Gastroesophageal sphincter (tissue), 3 donors: ENCODE results near the gene PLAAT5.

Source experiments
- CTCF ChIP-seq, 4 experiments: fragments of 200-600 bp in 2 of 4; fragments of 450-650 bp in 2 of 4; sonication (generic) in 1 of 4; IDR thresholded peaks; one replicate each; pipeline ENCODE4 v1.5.1; 2017 to 2019; ENCODE audit warnings: antibody characterized with exemption in 4 of 4, mild to moderate bottlenecking in 2 of 4, moderate library complexity in 2 of 4
- EP300 ChIP-seq: sonication (generic); formaldehyde crosslinking; IDR thresholded peaks from one replicate; pipeline ENCODE4 v1.6.1; 2017; ENCODE audit warnings: antibody characterized with exemption, mild to moderate bottlenecking
- POLR2A ChIP-seq, 2 donors: fragments of 450-650 bp; IDR thresholded peaks; one replicate each; pipeline ENCODE4 v1.6.1; 2017; ENCODE audit warnings: antibody characterized with exemption in 2 of 2, mild to moderate bottlenecking in 2 of 2, moderate library complexity in 1 of 2
- POLR2AphosphoS5 ChIP-seq: sonication (generic); formaldehyde crosslinking; IDR thresholded peaks from one replicate; pipeline ENCODE4 v1.6.1; 2017; ENCODE audit warnings: antibody characterized with exemption

GRCh38 chr11:63532799-63533475 lies 42.0 kb upstream of the PLAAT5 start:
- TF ChIP-seq CTCF (IDR thresholded peaks at IDR 0.05) (no peak), POLR2A (IDR thresholded peaks at IDR 0.05) (no peak), EP300 (no peak), POLR2AphosphoS5 (no peak)
